Smooth muscle cell of bladder (primary cell): ENCODE data around the gene DHRS2. TPM values are rescaled to one million over a fixed set of nuclear protein-coding genes. Genes with fewer than 3 reads are reported as not detected.

Experiments used
- total RNA-seq: library from RNA; depleted of rRNA; stranded (reverse); fragments of >200 nt; gene quantifications from 2 replicates; pipeline ENCODE4 v1.2.3, GENCODE V29; 2014

The DHRS2 gene, protein sequence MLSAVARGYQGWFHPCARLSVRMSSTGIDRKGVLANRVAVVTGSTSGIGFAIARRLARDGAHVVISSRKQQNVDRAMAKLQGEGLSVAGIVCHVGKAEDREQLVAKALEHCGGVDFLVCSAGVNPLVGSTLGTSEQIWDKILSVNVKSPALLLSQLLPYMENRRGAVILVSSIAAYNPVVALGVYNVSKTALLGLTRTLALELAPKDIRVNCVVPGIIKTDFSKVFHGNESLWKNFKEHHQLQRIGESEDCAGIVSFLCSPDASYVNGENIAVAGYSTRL
- total RNA-seq: 0.14 and 0.28 TPM in 2 replicates

GRCh38 chr14:23636317-23637211, at the start of gene DHRS2:
Gene DHRS2 (plus strand): TSS chr14:23636364. CDS start chr14:23638865, 2,501 bp downstream.

Other genes with a start within 250 kb of the DHRS2 start
- gene MYH6, start 228.1 kb upstream of the DHRS2 start, total RNA-seq: not detected in 2 replicates
- not detected in 2 replicates for gene MYH7, start 200.7 kb upstream of the DHRS2 start, total RNA-seq
- gene NGDN, start 166.7 kb upstream of the DHRS2 start, total RNA-seq: 45.9 and 50.8 TPM in 2 replicates
- 0.14 and 0.28 TPM in 2 replicates for gene ZFHX2, start 84.6 kb upstream of the DHRS2 start, total RNA-seq
- gene THTPA, start 80.1 kb upstream of the DHRS2 start, total RNA-seq: 12.5 and 26.9 TPM in 2 replicates
- 5.4 and 6.7 TPM in 2 replicates for gene AP1G2, start 68.6 kb upstream of the DHRS2 start, total RNA-seq
- gene JPH4, start 57.6 kb upstream of the DHRS2 start, total RNA-seq: not detected in 2 replicates